Spleen (tissue), 11 donors: ENCODE data around the gene UBAP2. TPM values are rescaled to one million over a fixed set of nuclear protein-coding genes. Genes with fewer than 3 reads are reported as not detected.

Source experiments
- DNase-seq: peaks from one replicate; pipeline ENCODE4 v3.0.0-alpha.2; 2020
- H3K27ac ChIP-seq, 8 donors: fragments of 200-600 bp; sonication (generic) in 7 of 8; 1 replicate in 4 of 8; 2 replicates in 4 of 8; pipeline versions ENCODE4 v1.5.0 to v1.8.0; 2016 to 2021; ENCODE audit warnings: inconsistent platforms in 4 of 8, mild to moderate bottlenecking in 4 of 8, moderate library complexity in 1 of 8
- H3K27me3 ChIP-seq, 7 donors: fragments of 200-600 bp; sonication (generic) in 6 of 7; replicated peaks in 1 of 7; 1 replicate in 4 of 7; 2 replicates in 3 of 7; pipeline versions ENCODE4 v1.5.0 to v1.8.0; 2016 to 2021; ENCODE audit warnings: inconsistent platforms in 3 of 7, mild to moderate bottlenecking in 1 of 7
- H3K36me3 ChIP-seq, 6 donors: fragments of 200-600 bp; sonication (generic) in 5 of 6; 1 replicate in 4 of 6; 2 replicates in 2 of 6; pipeline versions ENCODE4 v1.5.0 to v1.8.0; 2016 to 2021; ENCODE audit warnings: inconsistent platforms in 2 of 6
- H3K4me1 ChIP-seq, 6 donors: fragments of 200-600 bp; sonication (generic) in 5 of 6; 1 replicate in 3 of 6; 2 replicates in 3 of 6; pipeline versions ENCODE4 v1.5.0 to v1.8.0; 2016 to 2021; ENCODE audit warnings: inconsistent platforms in 3 of 6
- H3K4me3 ChIP-seq, 8 donors: fragments of 200-600 bp; sonication (generic) in 7 of 8; 1 replicate in 4 of 8; 2 replicates in 4 of 8; pipeline versions ENCODE4 v1.5.0 to v1.8.0; 2016 to 2021; ENCODE audit warnings: inconsistent platforms in 4 of 8, mild to moderate bottlenecking in 4 of 8, moderate library complexity in 2 of 8
- H3K9me3 ChIP-seq, 8 donors: fragments of 200-600 bp; sonication (generic) in 7 of 8; 1 replicate in 4 of 8; 2 replicates in 4 of 8; pipeline versions ENCODE4 v1.5.0 to v1.8.0; 2016 to 2021; ENCODE audit warnings: inconsistent platforms in 4 of 8
- POLR2A ChIP-seq, 3 donors: fragments of 450-650 bp; IDR thresholded peaks; one replicate each; pipeline ENCODE4 v1.5.1; 2017; ENCODE audit warnings: antibody characterized with exemption in 3 of 3, mild to moderate bottlenecking in 1 of 3
- POLR2AphosphoS5 ChIP-seq, 3 donors: sonication (generic); formaldehyde crosslinking; IDR thresholded peaks; one replicate each; pipeline ENCODE4 v1.5.1; 2017; ENCODE audit warnings: antibody characterized with exemption in 3 of 3
- WGBS, 5 donors: extraction: QIAGEN DNeasy Blood & Tissue Kit in 3 of 5; methylation state at CpG; one replicate each; pipeline versions ENCODE4 v1.1.5 to v1.1.7; 2013 to 2018; 5-methylcytosine and 5-hydroxymethylcytosine counted together
- intact Hi-C: fragments of 100-400 bp; cut with DNase I; formaldehyde crosslinking; loops from one replicate; pipeline ENCODE4 v1.15.0; 2023; ENCODE audit warnings: low total_unique reads
- polyA plus RNA-seq, 3 donors: library from polyadenylated mRNA; stranded (reverse); fragments of 200-250 nt; gene quantifications; one replicate each; pipeline ENCODE4 v1.2.1, GENCODE V29; 2013
- total RNA-seq, 7 donors: library from RNA; depleted of rRNA in 3 of 7; stranded (reverse); fragments of >200 nt in 3 of 7; fragmentation: NEBNext Ultra II Directional in 4 of 7; extraction: Animal tissue kit (Norgen Biotek cat#: 25700) in 4 of 7; gene quantifications; one replicate each; pipeline versions ENCODE4 v1.1.0 to v1.2.1, GENCODE V29; 2016 to 2021
- TF ChIP-seq, protein P1 (sequence below), 11 experiments: fragments of 200-600 bp in 7 of 11; fragments of 450-650 bp in 4 of 11; sonication (generic) in 4 of 11; IDR thresholded peaks in 8 of 11; conservative IDR thresholded peaks in 3 of 11; 1 replicate in 7 of 11; 2 replicates in 4 of 11; pipeline versions ENCODE4 v1.4.0 to v1.8.0; 2016 to 2021; ENCODE audit warnings: antibody characterized with exemption in 11 of 11, inconsistent platforms in 4 of 11, mild to moderate bottlenecking in 1 of 11
- donor health status: healthy with polysubstance abuse.
- donor health status: DM: no; HTN: no; CAD: no; lungs with moderate emphysema.
- donor health status: DM: no; HTN: no; CAD: no.
- donor health status: Bipolar disorder and iron deficiency.
- donor health status: healthy.
- donor health status: DM: no; HTN: no; CAD: no.
- donor health status: DM: yes; HTN: yes; CAD: no.

Gene UBAP2
- total and polyA plus RNA-seq, 10 donors, result 7.0 to 30.8 (median 23.5) TPM

DNA sequence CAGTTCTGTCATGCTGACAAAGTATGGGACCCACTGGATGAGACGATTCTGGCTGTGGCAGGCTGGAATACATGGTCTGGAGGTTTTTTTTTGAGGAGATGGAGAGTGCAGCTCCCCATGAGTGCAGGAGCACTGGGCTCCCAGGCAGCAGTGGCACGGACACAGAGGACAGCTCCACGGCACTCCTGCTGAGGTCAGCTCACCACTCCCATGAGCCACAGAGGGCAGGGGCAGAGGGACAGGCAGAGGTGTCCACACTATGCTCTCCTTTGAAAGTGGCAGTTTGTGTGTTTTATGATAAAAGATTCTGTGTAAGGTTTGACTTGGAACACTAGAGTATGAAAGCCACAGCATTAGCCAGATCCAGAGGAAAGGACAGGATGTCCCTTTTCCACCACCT, 117.4 kb downstream of the UBAP2 start:
- TF ChIP-seq, protein P1, sequence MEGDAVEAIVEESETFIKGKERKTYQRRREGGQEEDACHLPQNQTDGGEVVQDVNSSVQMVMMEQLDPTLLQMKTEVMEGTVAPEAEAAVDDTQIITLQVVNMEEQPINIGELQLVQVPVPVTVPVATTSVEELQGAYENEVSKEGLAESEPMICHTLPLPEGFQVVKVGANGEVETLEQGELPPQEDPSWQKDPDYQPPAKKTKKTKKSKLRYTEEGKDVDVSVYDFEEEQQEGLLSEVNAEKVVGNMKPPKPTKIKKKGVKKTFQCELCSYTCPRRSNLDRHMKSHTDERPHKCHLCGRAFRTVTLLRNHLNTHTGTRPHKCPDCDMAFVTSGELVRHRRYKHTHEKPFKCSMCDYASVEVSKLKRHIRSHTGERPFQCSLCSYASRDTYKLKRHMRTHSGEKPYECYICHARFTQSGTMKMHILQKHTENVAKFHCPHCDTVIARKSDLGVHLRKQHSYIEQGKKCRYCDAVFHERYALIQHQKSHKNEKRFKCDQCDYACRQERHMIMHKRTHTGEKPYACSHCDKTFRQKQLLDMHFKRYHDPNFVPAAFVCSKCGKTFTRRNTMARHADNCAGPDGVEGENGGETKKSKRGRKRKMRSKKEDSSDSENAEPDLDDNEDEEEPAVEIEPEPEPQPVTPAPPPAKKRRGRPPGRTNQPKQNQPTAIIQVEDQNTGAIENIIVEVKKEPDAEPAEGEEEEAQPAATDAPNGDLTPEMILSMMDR (IDR thresholded peaks at IDR 0.05 in 8 of 11, conservative IDR thresholded peaks at IDR 0.05 in 3 of 11), result no peak
- TF ChIP-seq POLR2AphosphoS5 (IDR thresholded peaks at IDR 0.05), result peak in 1 of 3 donors; percentile 26
- H3K27me3 ChIP-seq, result no peaks in the 10 kb centered on the region
- no peaks in the 10 kb centered on the region for H3K9me3 ChIP-seq
- H3K4me1 ChIP-seq, result no peaks in the 10 kb centered on the region
- no peak for DNase-seq
- no peak overlapping the region for H3K4me3 ChIP-seq
- intact Hi-C loops, result no loop called here
- H3K36me3 ChIP-seq, result peaks cover 0 to 100% (median 81%) of the 10 kb centered on the region in 6 donors
- H3K27ac ChIP-seq, result no peak overlapping the region
- WGBS, 5 donors, result 84 to 98% (median 93%) methylated on average over 3 of the region's 3 CpGs

DNA sequence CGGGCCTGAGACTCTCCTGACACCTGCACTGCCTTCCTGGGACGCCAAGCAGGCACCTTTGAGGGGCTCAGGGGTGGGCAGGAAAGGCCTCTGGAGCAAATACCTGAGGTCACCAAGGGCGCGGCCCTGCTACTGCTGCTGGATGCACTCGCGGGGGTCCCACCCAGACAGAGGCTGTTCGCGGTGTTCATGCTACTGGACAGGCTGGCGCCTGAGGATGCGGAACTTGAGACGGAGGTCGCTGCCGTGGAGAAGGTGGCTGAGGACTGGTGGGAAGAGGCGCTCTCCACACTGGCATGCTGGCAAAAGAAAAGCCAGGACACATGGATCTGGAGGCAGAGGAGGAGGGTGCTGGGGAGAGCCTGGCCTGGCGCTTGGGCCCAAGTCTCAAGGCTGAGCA, 121.0 kb downstream of the UBAP2 start:
- WGBS, 5 donors, result 93 to 97% (median 94%) methylated on average over 11 to 15 of the region's 15 CpGs
- Histone ChIP-seq H3K27ac (no peak overlapping the region), H3K4me1 (no peaks in the 10 kb centered on the region), H3K9me3 (no peaks in the 10 kb centered on the region), H3K27me3 (no peaks in the 10 kb centered on the region), H3K36me3 (peaks cover 0 to 100% (median 81%) of the 10 kb centered on the region in 6 donors), H3K4me3 (no peak overlapping the region)
- intact Hi-C loops, result no loop called here
- peak in 2 of 3 donors; percentile 18 to 64 for TF ChIP-seq POLR2AphosphoS5 (IDR thresholded peaks at IDR 0.05)
- TF ChIP-seq POLR2A (IDR thresholded peaks at IDR 0.05), result no peak
- no peak for DNase-seq

DNA sequence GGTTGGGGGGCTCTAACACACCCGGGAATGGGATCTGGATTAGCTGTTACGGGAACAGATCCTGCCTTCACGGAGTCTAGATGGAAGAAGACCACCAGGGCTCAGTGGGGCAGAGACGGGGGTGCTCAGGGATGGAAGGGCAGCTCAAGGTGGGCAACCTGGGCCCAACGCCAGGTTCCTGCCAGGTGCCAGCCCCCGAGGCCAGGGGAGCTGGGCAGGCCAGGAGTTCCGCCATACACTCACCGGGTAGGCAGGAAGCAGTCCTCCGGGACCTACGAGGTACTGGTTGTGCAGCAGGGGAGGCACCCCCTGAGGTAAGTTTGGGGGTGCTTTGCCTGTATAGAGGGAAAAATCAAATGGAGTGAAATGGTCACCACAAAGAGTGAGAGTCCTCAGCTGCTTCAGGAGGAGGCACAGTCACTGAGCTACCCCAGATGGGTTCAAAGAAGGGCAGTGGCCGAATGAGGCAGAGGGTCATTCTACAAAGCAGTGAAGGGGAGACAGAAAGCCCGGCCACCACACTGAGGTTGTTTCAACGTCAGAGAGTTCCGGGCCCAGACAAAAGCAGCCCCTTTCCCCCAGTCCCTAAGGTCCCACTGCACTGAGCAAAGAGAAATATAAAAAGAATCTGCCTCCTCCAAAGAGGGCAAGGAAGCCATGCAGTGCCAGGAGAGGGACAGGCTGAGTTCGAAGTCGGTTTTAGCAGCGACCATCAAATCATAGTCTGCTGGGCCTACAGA, 121.8 kb downstream of the UBAP2 start:
- H3K27me3 ChIP-seq, result no peaks in the 10 kb centered on the region
- WGBS, 5 donors, result 92 to 97% (median 93%) methylated on average over 16 to 17 of the region's 17 CpGs
- no peak overlapping the region for H3K27ac ChIP-seq
- H3K36me3 ChIP-seq, result peaks cover 0 to 100% (median 81%) of the 10 kb centered on the region in 6 donors
- no peaks in the 10 kb centered on the region for H3K4me1 ChIP-seq
- no peak for DNase-seq
- intact Hi-C loops, result no loop called here
- TF ChIP-seq POLR2AphosphoS5 (IDR thresholded peaks at IDR 0.05), result peak in 1 of 3 donors; percentile 55
- TF ChIP-seq, protein P1 (IDR thresholded peaks at IDR 0.05 in 8 of 11, conservative IDR thresholded peaks at IDR 0.05 in 3 of 11), result no peak
- TF ChIP-seq POLR2A (IDR thresholded peaks at IDR 0.05), result no peak
- H3K9me3 ChIP-seq, result no peaks in the 10 kb centered on the region
- no peak overlapping the region for H3K4me3 ChIP-seq

DNA sequence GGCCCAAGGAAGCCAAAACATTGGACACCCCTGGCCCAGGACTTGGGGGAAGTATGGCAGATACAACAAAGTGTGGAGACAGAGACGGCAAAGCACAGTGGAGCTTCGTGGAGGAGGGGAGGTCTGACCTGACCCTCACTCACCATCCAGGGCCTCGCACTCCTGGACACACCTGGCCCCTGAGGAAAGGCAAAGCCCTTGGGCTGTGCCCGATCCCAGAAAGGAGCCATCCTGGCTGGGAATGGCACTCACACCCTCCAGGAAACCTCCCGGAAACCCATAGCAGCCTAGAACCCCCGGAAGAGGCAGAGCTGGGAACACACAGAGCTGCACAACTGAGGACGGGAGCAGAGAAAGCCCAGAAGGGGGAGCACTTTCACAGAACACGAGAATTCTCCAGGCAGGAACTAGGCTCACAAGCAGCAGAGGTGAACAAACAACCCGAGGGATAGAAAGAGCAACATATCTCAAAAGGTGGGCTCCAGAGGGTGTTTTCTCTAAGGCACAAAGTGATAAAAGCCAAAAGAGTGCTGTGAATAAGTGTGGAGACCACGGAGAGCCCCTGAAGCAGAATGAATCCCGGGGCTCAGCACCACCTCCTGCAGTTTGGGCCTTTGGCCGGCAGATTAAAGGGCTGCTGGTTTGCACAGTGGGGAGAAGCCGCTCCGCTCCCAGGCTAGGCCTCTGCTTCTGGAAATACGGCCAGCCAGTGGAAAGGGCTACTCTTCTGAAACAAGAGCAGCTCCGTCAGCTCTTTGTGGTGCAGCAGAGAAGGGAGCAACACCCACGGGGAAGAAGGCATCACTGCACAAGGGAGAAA, 123.5 kb downstream of the UBAP2 start:
- peaks cover 0 to 100% (median 84%) of the 10 kb centered on the region in 6 donors for H3K36me3 ChIP-seq
- 73 to 85% (median 77%) methylated on average over 15 to 17 of the region's 17 CpGs for WGBS, 5 donors
- H3K4me1 ChIP-seq, result no peaks in the 10 kb centered on the region
- no peaks in the 10 kb centered on the region for H3K27me3 ChIP-seq
- H3K9me3 ChIP-seq, result no peaks in the 10 kb centered on the region
- peak overlapping the region in 1 of 8 donors; percentile 9 for H3K27ac ChIP-seq
- H3K4me3 ChIP-seq, result no peak overlapping the region
- intact Hi-C loops, result no loop called here
- no peak for DNase-seq
- no peak for TF ChIP-seq POLR2A (IDR thresholded peaks at IDR 0.05)
- TF ChIP-seq, protein P1 (IDR thresholded peaks at IDR 0.05 in 8 of 11, conservative IDR thresholded peaks at IDR 0.05 in 3 of 11), result peak in 8 of 11 experiments; percentile 31 to 60 (median 44)
- TF ChIP-seq POLR2AphosphoS5 (IDR thresholded peaks at IDR 0.05), result peak in 1 of 3 donors; percentile 25
